Measurements from ENCODE around the gene MAP3K5.

The MAP3K5 gene

DNA sequence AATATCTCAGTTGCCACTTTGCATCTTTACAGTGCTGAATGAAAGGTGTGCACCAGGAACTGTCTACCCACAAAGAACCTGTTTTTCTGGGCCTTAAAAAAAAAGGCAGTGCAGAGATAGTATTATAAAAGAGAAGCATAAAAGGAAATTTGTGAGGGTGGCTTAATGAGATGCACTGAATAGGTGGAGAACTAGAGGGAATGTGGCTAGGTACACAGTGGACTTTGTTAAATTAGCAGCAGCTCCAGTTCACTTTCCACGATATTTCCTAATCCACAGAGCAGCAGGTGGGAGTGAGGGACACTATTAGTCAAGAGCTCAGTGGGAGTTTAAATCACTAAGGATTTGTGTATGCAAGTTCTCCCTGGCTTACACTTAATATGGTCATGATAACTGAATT lies 280.9 kb downstream of the MAP3K5 start:
- Histone ChIP-seq H3K4me1 (ENCODE audit: control insufficient read depth in 1 of 2, insufficient read depth in 2 of 2, low read length in 2 of 2) (no peaks in the 10 kb centered on the region), H3K27ac (ENCODE audit: low read length) (no peak overlapping the region)

DNA sequence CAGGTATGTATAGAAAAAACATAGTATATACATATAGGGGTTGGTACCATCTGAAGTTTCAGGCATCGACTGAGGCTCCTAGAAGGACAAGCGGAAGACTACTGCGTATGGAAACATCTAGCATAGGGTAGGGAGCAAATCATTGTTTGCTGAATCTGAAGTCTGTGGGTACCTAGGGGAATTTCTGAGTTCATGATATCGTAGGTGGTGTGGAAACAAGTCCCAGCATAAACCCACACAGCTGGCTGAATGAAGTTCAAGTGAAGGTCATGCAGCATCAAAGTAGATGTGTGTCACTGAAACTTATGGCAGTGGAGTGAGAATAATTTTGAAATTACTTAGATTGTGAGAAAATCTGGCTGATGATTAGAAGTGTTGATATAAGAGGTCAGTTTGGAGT lies 281.5 kb downstream of the MAP3K5 start:
- no peaks in the 10 kb centered on the region for H3K4me1 ChIP-seq (ENCODE audit: control insufficient read depth in 1 of 2, insufficient read depth in 2 of 2, low read length in 2 of 2)
- H3K27me3 ChIP-seq (ENCODE audit: low read depth, low read length), result no peaks in the 10 kb centered on the region
- H3K9me3 ChIP-seq (ENCODE audit: control insufficient read depth in 1 of 2, low read length in 2 of 2), result no peaks in the 10 kb centered on the region
- no peak overlapping the region for H3K4me3 ChIP-seq (ENCODE audit: low read depth in 1 of 2, low read length in 2 of 2)
- no peak overlapping the region for H3K27ac ChIP-seq (ENCODE audit: low read length)
- H3K36me3 ChIP-seq (ENCODE audit: control insufficient read depth in 1 of 2, insufficient read depth in 2 of 2, low read length in 2 of 2), result no peaks in the 10 kb centered on the region

More for the DNA sequence above, 280.9 kb downstream of the MAP3K5 start:
- no peak overlapping the region for H3K4me3 ChIP-seq (ENCODE audit: low read depth in 1 of 2, low read length in 2 of 2)
- H3K36me3 ChIP-seq (ENCODE audit: control insufficient read depth in 1 of 2, insufficient read depth in 2 of 2, low read length in 2 of 2), result no peaks in the 10 kb centered on the region
- no peaks in the 10 kb centered on the region for H3K27me3 ChIP-seq (ENCODE audit: low read depth, low read length)
- no peaks in the 10 kb centered on the region for H3K9me3 ChIP-seq (ENCODE audit: control insufficient read depth in 1 of 2, low read length in 2 of 2)

- Histone ChIP-seq H3K4me1 (ENCODE audit: control insufficient read depth in 1 of 2, insufficient read depth in 2 of 2, low read length in 2 of 2) (no peaks in the 10 kb centered on the region), H3K9me3 (ENCODE audit: control insufficient read depth in 1 of 2, low read length in 2 of 2) (no peaks in the 10 kb centered on the region), H3K36me3 (ENCODE audit: control insufficient read depth in 1 of 2, insufficient read depth in 2 of 2, low read length in 2 of 2) (no peaks in the 10 kb centered on the region), H3K4me3 (ENCODE audit: low read depth in 1 of 2, low read length in 2 of 2) (no peak overlapping the region), H3K27ac (ENCODE audit: low read length) (no peak overlapping the region), H3K27me3 (ENCODE audit: low read depth, low read length) (no peaks in the 10 kb centered on the region)
These were observed 282.0 kb downstream of the MAP3K5 start for GRCh38 chr6:136510299-136510698.

GRCh38 chr6:136508725-136509392 lies 283.4 kb downstream of the MAP3K5 start:
- no peak overlapping the region for H3K27ac ChIP-seq (ENCODE audit: low read length)
- no peaks in the 10 kb centered on the region for H3K9me3 ChIP-seq (ENCODE audit: control insufficient read depth in 1 of 2, low read length in 2 of 2)
- H3K27me3 ChIP-seq (ENCODE audit: low read depth, low read length), result no peaks in the 10 kb centered on the region
- H3K4me3 ChIP-seq (ENCODE audit: low read depth in 1 of 2, low read length in 2 of 2), result no peak overlapping the region
- H3K4me1 ChIP-seq (ENCODE audit: control insufficient read depth in 1 of 2, insufficient read depth in 2 of 2, low read length in 2 of 2), result no peaks in the 10 kb centered on the region
- no peaks in the 10 kb centered on the region for H3K36me3 ChIP-seq (ENCODE audit: control insufficient read depth in 1 of 2, insufficient read depth in 2 of 2, low read length in 2 of 2)

Measured in muscle layer of duodenum (tissue), 2 donors.